NCI-H187 (cell line): ENCODE measurements around the gene PDE9A.

Source experiments
- DNase-seq, 2 experiments: peaks; one replicate each; lab custom pipeline; 2025; lab: John Stamatoyannopoulos, UW

Gene PDE9A

DNA sequence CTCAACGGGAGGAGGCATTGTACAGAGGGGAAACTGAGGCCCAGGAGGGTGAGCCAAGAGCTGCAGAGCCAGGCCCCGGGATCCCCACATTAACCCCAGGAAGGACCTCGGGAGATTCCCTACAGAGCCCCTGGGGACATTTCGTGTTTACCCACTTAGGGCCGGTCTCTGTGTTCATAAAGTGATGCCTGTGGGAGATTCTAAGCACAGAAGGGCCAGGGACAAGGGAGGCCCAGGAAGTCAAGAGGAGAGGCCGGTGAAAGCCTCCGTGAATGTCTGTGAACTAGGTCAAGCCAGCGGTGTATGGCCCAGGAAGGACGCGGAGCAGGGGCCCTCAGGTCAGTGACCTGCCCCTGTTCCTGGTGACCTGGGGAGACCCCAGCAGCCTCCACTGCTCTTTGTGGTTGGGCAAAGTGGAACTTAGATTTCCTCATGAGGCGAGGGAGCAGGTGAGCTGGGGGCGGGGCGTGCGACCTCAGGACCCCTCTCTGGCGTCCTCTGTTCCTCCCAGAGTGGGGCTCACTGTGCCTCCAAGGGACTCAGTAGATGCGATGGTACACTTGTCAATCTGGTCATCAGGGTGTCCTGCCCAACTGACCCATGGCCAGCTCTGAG, 34.9 kb downstream of the PDE9A start:
- no peak for DNase-seq

- no peak for DNase-seq
Observed at GRCh38 chr21:42688841-42689371, 35.5 kb downstream of the PDE9A start.

DNA sequence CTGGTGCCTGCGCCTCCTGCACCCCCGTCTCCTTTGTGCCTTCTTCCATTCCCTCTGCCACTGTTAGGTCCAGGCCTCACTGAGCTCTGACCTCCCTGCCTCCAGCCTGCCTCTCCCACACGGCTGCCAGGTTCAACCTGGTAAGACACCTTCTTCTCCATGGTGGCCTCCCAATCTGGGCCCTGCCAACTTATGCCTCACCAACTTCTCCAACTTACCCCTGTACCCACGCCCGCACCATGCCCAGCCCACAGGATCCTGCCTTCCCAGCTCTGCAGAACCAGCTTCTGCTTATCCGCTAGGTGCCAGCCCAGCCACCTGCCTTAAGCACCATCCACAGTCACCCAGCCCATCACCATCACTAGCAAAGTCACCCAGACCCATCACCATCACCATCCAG, 37.2 kb downstream of the PDE9A start:
- DNase-seq = no peak

DNA sequence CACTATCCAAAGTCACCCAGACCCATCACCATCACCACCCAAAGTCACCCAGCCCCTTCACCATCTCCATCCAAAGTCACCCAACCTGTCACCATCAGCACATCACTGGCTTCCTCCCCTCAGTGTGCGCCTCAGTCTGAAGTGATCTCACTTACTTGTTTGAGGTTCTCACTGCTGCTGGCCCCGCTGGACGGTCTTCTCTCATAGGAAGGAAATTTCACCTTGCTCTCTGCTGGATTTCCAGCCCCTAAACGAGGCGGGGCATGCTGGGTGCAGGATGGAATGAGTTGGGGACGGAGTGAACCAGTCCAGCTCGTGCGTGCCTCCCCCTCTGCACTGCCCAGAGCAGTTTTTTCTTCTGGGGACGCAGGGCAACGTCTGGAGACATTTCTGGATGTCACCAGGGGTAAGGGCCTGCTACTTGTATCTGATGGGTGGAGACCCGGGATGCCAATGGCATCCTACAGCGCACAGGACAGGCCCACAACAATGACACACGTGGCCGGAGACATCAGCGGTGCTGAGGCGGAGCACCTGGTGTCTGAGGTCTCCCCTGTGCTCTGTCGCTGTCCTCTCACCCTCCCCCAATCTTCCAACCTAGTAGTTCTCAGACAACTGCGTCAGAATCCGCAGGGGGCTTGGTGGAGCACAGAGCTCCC, 38.6 kb downstream of the PDE9A start:
- no peak for DNase-seq

DNA sequence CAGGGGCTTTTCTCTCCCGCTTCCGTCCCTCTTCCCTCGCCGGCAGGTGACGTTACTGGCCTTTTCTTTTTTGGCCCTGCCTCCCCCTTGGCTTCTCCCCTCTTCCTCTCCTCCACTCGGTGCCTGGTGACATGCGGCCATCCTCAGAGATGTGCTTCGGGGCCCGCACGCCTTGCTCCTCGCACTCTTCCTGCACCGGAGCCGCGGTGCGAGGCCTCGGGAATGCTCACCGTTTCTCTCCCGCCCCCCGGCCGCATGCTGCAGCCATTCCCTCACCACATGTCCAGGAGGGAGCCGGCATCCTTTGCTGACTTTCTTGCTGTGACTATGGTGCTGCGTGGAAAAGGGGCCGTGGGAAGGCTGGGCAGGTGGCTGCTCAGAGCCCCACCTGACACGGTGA, 39.3 kb downstream of the PDE9A start:
- no peak for DNase-seq

DNA sequence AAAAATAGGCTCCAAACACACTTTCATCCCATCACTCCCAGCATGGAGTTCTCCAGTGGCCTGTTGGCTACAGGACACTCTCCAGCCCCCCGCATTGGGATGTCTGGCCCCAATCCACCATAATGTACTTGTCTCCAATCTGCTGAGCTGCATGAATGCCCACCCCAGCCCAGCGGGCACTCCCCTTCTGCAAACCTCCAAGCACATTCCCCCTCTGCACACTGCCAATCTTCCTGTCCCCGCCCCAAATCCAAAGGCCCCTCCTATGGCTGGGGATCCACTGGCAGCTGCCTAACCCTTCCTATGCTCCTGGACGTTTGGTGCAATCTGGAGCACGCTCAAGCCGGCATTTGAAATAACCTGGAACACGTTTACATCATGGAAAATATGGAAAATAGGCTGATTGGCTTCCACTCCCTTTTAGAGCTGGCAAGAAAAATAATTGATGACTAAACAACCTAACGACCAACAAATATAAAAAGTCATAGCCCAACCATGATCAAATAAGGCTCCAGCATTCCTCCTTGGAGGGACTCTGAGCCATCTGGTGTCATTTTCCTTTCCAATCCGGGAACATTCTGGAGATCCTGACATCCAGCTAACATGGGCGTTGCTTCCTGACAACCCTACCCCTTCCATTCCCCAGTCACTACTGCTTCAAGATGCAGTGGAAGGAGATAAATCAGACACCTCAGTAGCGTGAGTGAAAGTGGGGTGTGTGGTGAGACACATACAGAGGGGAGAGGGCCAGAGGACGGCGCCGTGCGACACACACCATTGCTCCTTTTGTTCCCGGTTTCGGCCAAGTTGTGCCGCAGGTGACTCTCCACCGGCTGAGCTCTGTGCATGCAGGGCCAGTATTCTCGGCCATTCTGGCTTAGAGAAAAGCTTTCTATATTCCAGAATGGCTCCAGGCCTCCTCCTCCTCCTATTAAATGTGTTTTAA, 41.6 kb downstream of the PDE9A start:
- no peak for DNase-seq

DNA sequence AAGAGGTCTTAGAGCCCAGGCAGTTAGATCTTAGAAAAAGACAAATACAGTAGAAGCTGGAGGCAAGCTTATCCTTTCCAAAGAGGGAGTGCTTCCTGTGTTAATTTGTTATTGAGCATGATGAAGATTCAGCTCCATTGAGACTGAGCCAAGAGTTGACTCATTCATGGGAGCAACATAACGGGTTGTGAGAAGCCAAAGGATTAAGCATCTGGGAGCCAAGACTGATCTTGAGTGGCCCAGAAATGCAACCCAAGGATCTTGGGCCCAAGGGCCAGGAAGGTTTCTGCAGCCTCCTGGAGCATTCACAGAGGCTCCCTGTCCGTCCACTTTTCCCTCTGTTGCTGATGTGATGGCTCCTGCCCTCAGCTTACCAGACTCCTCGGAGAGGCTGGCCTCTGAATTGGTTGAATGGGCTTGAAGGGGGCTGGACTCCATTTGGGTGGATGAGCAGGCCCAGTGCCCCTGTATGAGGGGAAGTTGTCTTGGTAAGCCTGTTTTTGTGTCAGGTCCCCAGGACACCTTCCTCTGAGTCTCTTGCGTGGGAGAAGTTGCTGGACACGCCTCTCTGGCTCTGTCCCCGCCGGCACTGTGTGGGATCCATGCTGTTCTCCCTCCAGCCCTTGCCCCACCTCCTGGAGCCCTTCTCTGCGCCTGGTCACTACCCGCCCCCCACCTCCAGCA, 42.4 kb downstream of the PDE9A start:
- DNase-seq = no peak

GRCh38 chr21:42696501-42697040, 43.1 kb downstream of the PDE9A start:
- DNase-seq = no peak

- no peak for DNase-seq
Observed at GRCh38 chr21:42698733-42699132, 45.3 kb downstream of the PDE9A start.

DNA sequence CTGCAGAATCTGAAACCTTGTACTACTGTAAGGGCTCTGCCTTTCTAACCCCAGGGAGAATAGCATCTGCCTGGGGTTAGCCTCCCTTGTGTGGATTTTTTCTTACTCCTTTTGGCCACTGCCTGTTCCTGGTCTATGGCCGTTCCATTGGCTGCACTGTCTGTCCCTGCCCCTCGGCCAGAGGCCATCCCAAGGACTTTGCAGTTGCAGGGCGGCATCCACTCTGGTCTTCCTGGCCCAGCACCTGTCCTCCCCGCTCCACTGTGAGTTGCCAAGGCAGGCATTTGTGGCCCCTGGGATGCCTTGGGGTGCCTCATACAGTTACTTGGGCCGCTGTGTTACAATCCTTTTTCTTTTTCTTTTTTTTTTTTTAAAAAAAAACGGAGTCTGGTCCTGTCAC, 45.8 kb downstream of the PDE9A start:
- no peak for DNase-seq

DNA sequence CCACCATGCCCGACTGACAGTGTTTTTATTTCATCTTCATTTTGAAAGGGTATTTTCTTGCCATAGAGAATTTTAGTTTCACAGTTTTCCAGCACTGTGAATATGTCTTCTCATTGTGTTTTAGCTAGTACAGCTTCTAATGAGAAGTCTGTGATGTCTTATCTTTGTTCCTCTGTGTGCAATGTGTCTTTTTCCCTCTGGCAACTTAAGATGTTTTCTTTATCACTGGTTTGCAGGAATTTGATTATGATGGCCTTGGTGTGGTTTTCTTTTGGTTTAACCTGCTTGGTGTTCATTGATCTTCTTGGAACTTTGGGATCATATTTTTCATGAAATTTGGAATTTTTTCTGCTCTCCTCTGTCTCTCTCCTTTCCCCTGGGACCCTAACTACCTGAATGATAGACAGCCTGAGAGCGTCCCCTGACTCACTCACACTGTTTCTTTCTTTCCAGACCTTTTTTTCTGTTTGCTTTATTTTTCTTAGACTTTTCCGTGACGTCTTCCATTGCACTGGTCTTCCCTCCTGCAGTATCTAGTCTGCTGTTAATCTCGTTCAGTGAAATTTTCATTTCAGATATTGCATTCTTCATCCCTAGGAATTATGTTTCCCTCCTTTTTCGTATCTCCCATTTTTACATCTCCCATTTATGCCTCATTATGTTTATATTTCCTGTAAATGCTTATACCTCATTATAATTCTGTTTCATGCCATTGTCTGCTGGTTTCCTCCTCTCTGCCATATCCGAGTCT, 48.5 kb downstream of the PDE9A start:
- DNase-seq = no peak

DNA sequence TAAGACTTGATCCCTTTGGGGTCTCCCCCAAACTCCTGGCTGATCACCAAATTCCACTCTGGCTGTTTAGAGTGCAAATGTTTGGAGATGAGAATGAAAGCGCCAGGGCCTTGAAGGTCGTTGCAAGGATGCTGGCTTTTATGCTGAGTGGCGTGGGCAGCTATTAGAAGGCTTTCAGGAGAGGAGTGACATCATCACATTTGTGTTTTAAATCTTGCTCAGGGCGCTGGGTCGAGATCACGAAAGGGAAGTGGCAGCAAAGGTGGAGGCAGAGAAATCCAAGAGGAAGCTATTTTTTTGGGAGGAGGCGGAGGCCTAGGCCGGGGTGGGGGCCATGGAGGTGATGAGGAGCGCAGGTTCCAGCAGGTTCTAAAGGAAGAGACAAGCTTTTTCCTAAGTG, 49.3 kb downstream of the PDE9A start:
- DNase-seq = no peak

DNA sequence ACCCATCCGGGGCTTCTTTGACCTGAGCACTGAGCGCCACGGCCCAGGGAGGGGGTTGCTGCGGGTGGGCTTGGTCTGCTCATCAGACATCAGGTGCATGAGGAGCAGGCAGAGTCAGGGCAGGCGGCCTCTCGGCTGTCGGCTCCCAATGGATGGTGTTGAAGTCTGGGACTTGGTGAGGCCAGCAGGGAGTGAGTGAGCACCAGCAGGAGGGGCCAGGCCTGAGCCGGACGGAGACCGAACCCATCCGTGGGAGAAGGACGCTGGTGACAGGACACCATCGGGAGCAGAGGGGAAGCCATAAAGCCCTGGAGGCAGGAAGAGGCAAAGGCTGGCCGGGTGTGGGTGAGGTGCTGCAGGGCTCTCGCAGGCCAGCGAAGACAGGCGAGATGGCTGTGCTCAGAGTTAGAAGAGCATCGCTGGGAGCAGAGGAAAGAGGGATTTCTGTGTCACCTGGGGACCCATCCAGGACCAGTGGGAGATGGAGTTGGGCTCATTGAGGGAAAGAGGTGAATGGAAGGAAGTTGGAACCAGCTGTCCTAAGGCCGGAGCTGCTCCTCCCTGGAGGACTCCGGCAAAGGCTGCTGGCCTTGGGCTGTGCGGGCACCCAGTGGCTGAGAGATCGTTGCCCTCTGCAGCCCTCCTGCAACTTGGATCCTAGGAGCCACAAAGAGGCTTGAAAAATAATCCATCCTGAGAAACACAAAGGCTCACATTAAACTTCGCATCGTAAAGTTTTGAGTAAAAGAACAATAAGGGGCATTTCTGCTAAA, 49.9 kb downstream of the PDE9A start:
- DNase-seq = no peak

DNA sequence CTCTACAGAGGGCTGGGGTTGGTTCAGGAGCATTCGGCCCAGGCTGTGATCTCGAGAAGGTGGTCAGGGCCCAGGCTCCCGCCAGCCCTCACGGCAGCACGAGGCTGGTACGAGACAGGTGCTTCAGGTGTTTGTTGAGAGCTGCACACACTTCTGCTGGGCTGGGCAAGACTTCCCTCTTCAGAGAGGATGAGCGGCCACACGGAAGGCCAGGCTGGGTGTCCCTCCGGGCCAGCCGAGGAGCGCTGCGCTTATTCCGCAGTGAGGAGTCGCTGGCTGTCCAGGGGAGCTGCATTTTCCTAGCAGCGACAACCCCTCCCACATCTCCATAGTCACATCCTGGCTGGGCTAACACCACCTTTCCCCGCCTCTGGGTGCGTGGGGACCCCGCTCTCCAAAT, 50.5 kb downstream of the PDE9A start:
- no peak for DNase-seq

DNA sequence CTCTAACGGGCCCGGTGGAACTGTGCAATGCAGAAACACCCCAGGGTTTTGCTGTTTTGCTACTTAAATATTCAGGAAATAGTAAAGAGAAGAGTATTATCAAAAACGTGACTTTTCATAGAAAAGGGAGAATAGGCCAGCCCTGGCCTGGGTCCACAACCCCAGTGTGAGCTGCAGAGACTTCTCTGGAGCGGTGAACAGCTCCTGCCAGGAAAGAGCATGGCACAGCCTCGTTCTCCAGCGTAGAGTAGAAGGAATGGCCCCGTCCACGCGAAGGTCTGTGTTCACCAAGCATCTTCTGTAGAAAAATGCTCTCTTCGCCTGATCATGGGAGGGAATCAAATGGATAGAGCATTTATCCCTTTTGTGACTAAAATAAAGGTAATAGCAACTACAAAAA, 51.4 kb downstream of the PDE9A start:
- no peak for DNase-seq

DNA sequence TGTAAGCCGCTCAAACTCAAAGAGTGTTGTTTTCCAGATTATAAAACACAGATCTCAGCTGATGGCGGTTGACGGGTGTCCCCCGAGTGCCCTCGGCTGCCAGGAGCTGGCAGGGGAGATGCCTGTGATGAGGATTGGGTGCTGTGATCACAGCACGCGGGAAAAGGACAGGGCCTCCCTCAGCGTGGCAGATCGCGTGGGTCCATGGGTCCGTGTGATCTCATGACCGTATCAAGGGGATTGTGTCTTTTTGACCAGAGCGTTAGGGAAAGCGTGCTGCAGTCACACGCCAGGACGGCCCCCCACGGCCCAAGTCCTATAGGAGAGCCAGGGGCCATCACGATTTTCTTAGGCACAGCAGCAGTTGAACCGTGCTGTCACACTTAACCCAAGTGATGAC, 51.9 kb downstream of the PDE9A start:
- no peak for DNase-seq

- DNase-seq = no peak
Observed at GRCh38 chr21:42705746-42706374, 52.4 kb downstream of the PDE9A start.

DNA sequence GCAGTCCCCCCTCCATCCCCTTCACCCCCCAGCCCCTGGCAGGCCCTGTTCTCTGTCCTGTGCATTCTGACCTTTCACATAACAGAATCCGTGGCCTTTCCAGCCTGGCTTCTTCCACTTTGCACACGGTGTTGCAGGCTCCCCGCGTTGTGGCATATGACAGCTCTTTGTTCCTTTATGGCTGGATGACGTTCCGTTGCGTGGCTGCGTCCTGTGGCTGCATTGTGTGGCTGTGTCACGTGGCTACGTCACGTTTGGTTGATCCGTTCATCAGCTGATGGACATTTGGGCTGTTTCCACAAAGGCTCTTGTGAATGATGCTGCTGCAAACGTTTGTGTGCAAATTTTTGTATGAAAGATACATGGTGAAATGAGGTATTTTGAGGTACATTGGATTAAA, 53.3 kb downstream of the PDE9A start:
- no peak for DNase-seq

DNA sequence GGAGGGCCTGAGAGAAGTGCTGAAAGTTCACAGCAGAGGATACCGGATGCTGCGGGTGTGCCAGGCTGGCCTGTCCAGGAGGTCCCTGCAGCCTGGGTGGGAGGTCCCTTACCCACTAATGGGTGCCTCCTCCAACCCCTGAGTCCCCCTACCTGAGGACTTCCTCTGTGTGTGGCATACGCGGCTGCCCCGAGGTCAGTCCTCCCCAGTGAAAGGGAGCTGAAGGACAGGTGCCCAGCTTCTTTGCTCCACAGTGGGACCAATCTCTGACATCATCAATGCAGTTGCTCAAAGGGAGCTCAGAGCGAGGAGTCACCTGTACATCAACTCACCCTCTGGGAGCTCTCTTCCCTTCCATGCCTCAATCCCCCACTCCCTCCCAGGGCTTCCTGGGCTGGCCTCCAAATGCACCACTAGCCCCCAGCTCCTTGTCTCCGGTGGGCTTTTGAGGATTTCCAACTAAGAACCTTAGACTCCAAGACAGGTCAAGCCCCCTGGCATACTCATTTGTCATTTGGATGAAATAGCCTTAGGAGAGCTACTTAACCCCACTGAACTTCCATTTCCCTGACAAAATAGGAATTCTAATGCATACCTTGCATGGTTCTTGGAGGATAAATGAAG, 53.9 kb downstream of the PDE9A start:
- DNase-seq = no peak
